Fibroblast of gingiva (primary cell): Measurements from ENCODE around the gene DSC1.

Source experiments
- DNase-seq: peaks from one replicate; pipeline ENCODE4 v3.0.0-alpha.2; 2011; ENCODE audit warnings: low read depth

DSC1 gene

GRCh38 chr18:31102941-31103340 is 59.7 kb downstream of the DSC1 start:
- no peak for DNase-seq

GRCh38 chr18:31102025-31102684 is 60.5 kb downstream of the DSC1 start, which contains the start of gene DSC2:
TSS of gene DSC2 (minus strand) at chr18:31102421. CDS start at chr18:31101971, 450 bp downstream.
- DNase-seq = no peak

- DNase-seq = no peak
These were observed 61.3 kb downstream of the DSC1 start for GRCh38 chr18:31101183-31102024.

- DNase-seq = no peak
These were observed 62.0 kb downstream of the DSC1 start for GRCh38 chr18:31100436-31101182.

GRCh38 chr18:31099450-31100230 is 63.0 kb downstream of the DSC1 start:
- DNase-seq = no peak

- no peak for DNase-seq
These were observed 63.8 kb downstream of the DSC1 start for GRCh38 chr18:31098878-31099277.

- no peak for DNase-seq
These were observed 65.0 kb downstream of the DSC1 start for GRCh38 chr18:31097666-31098065.

- no peak for DNase-seq
These were observed 68.8 kb downstream of the DSC1 start for GRCh38 chr18:31093880-31094279.

- no peak for DNase-seq
These were observed 69.4 kb downstream of the DSC1 start for GRCh38 chr18:31093294-31093693.

GRCh38 chr18:31091350-31091749 is 71.3 kb downstream of the DSC1 start:
- DNase-seq = no peak

GRCh38 chr18:31088532-31088931 is 74.1 kb downstream of the DSC1 start:
- no peak for DNase-seq

GRCh38 chr18:31079973-31080372 is 82.7 kb downstream of the DSC1 start:
- DNase-seq = no peak
